Activated CD8-positive, alpha-beta memory T cell treated with anti-CD3 and anti-CD28 coated beads for 1 hour (primary cell): ENCODE results near the gene TMEM132D.

Source experiments
- DNase-seq, 2 donors: peaks; one replicate each; pipeline ENCODE4 v3.0.0-alpha.2; 2020; ENCODE audit warnings: low read depth in 1 of 2; ENCODE audit errors: extremely low read depth in 1 of 2

Gene TMEM132D

GRCh38 chr12:129373746-129374145, 530.1 kb downstream of the TMEM132D start:
- no peak for DNase-seq

- no peak for DNase-seq
These were observed 530.9 kb downstream of the TMEM132D start for GRCh38 chr12:129372876-129373275.

GRCh38 chr12:129372348-129372747, 531.5 kb downstream of the TMEM132D start:
- no peak for DNase-seq

GRCh38 chr12:129371268-129371667, 532.6 kb downstream of the TMEM132D start:
- DNase-seq, result no peak

- no peak for DNase-seq
These were observed 537.2 kb downstream of the TMEM132D start for GRCh38 chr12:129366656-129367055.

GRCh38 chr12:129363041-129363440, 540.8 kb downstream of the TMEM132D start:
- no peak for DNase-seq

- DNase-seq, result no peak
These were observed 546.6 kb downstream of the TMEM132D start for GRCh38 chr12:129357233-129357632.

GRCh38 chr12:129351481-129351880, 552.3 kb downstream of the TMEM132D start:
- DNase-seq, result no peak

- DNase-seq, result no peak
These were observed 564.5 kb downstream of the TMEM132D start for GRCh38 chr12:129339336-129339735.

GRCh38 chr12:129337413-129337812, 566.4 kb downstream of the TMEM132D start:
- no peak for DNase-seq

- DNase-seq, result no peak
These were observed 568.1 kb downstream of the TMEM132D start for GRCh38 chr12:129335773-129336172.

- DNase-seq, result no peak
These were observed 571.5 kb downstream of the TMEM132D start for GRCh38 chr12:129332286-129332685.

GRCh38 chr12:129331356-129332085, 572.3 kb downstream of the TMEM132D start:
- no peak for DNase-seq

- no peak for DNase-seq
These were observed 575.6 kb downstream of the TMEM132D start for GRCh38 chr12:129328235-129328634.

GRCh38 chr12:129325566-129325965, 578.3 kb downstream of the TMEM132D start:
- no peak for DNase-seq

GRCh38 chr12:129312048-129312447, 591.8 kb downstream of the TMEM132D start:
- no peak for DNase-seq

GRCh38 chr12:129310346-129310745, 593.5 kb downstream of the TMEM132D start:
- DNase-seq, result no peak

- no peak for DNase-seq
These were observed 598.0 kb downstream of the TMEM132D start for GRCh38 chr12:129305851-129306250.

GRCh38 chr12:129304529-129304928, 599.3 kb downstream of the TMEM132D start:
- no peak for DNase-seq

GRCh38 chr12:129300011-129300410, 603.8 kb downstream of the TMEM132D start:
- DNase-seq, result no peak

- no peak for DNase-seq
These were observed 604.9 kb downstream of the TMEM132D start for GRCh38 chr12:129298921-129299320.

GRCh38 chr12:129296671-129297070, 607.2 kb downstream of the TMEM132D start:
- no peak for DNase-seq

GRCh38 chr12:129294868-129295267, 609.0 kb downstream of the TMEM132D start:
- no peak for DNase-seq
